Testis (tissue), 3 donors: ENCODE data around the gene CTBP2. TPM values are rescaled to one million over a fixed set of nuclear protein-coding genes. Genes with fewer than 3 reads are reported as not detected.

ENCODE experiments used
- DNase-seq: peaks from one replicate; pipeline ENCODE4 v3.0.0-alpha.2; 2019
- H3K27ac ChIP-seq, 2 donors: fragments of 200-600 bp; sonication (generic); one replicate each; pipeline ENCODE4 v1.5.1; 2019
- H3K27me3 ChIP-seq: fragments of 200-600 bp; sonication (generic); one replicate; pipeline ENCODE4 v1.5.1; 2019
- H3K36me3 ChIP-seq: fragments of 200-600 bp; sonication (generic); one replicate; pipeline ENCODE4 v1.5.1; 2017; ENCODE audit warnings: low read depth; ENCODE audit errors: missing control alignments
- H3K4me1 ChIP-seq: fragments of 200-600 bp; sonication (generic); one replicate; pipeline ENCODE4 v1.5.1; 2019
- H3K4me3 ChIP-seq, 2 donors: fragments of 200-600 bp; sonication (generic); one replicate each; pipeline ENCODE4 v1.5.1; 2017 to 2019
- H3K9me3 ChIP-seq: fragments of 200-600 bp; sonication (generic); one replicate; pipeline ENCODE4 v1.5.1; 2017
- POLR2A ChIP-seq: fragments of 450-650 bp; IDR thresholded peaks from one replicate; pipeline ENCODE4 v1.6.1; 2017; ENCODE audit warnings: antibody characterized with exemption, mild to moderate bottlenecking, moderate library complexity
- WGBS, 2 donors: methylation state at CpG; one replicate each; pipeline ENCODE4 v1.1.5; 2018; 5-methylcytosine and 5-hydroxymethylcytosine counted together
- intact Hi-C: fragments of 100-400 bp; cut with DNase I; formaldehyde crosslinking; loops from one replicate; pipeline ENCODE4 v1.15.1; 2023; ENCODE audit warnings: low total_unique reads
- polyA plus RNA-seq: library from polyadenylated mRNA; stranded (reverse); fragments of 350-450 nt; fragmentation: Illumina TruSeq; extraction: RNeasy Lipid Tissue Mini Kit (QIAGEN cat#74804); gene quantifications from one replicate; pipeline ENCODE4 v1.2.3, GENCODE V29; 2014; ENCODE audit warnings: low read depth, low replicate concordance; ENCODE audit not compliant: insufficient read depth
- total RNA-seq, 2 donors: library from RNA; depleted of rRNA; stranded (reverse); fragments of >200 nt; gene quantifications; one replicate each; pipeline ENCODE4 v1.2.3, GENCODE V29; 2016
- TF ChIP-seq, protein P1 (sequence below), 3 experiments: fragments of 450-650 bp in 2 of 3; fragments of 200-600 bp in 1 of 3; sonication (generic) in 1 of 3; IDR thresholded peaks; one replicate each; pipeline ENCODE4 v1.5.1; 2016 to 2019; ENCODE audit warnings: antibody characterized with exemption in 3 of 3, mild to moderate bottlenecking in 2 of 3, moderate library complexity in 1 of 3

Gene CTBP2
- total and polyA plus RNA-seq, 3 donors from 2014 or later = 44.7 to 79.5 (median 52.4) TPM

DNA sequence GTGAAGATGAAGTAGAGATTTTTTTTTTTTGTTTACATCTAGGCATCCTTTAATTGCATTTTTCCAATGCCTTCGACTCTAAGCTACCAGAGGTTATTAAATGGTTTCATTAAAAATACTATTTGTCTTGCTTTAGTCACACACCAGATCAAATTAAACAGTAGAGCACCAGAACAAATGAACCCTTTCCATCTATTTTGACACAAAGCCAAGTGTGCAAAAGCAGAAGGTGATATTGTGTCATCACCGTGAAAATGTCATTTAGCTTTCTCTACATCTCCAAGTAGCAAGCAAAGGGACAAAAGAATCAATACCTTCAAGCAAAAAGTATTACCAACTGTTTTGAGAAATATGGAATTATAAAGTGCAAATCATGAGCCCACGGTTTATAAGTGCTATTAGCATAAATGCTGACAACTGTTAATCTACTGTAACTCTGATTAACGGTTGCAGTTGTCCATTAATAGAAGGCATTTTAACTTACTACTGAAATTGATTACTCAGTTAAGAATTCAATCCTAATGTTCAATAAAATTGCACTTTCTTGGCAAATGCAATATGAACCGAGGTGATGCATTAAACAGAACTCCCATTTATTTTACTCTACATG, 49.1 kb downstream of the CTBP2 start:
- H3K9me3 ChIP-seq = no peaks in the 10 kb centered on the region
- intact Hi-C loops = no loop called here
- no peaks in the 10 kb centered on the region for H3K27me3 ChIP-seq
- H3K4me3 ChIP-seq = no peak overlapping the region
- 86 to 87% methylated on average over 5 of the region's 5 CpGs for WGBS, 2 donors
- no peak overlapping the region for H3K27ac ChIP-seq
- H3K36me3 ChIP-seq = no peaks in the 10 kb centered on the region
- no peak for DNase-seq
- H3K4me1 ChIP-seq = peaks cover 21% of the 10 kb centered on the region
- TF ChIP-seq, protein P1, sequence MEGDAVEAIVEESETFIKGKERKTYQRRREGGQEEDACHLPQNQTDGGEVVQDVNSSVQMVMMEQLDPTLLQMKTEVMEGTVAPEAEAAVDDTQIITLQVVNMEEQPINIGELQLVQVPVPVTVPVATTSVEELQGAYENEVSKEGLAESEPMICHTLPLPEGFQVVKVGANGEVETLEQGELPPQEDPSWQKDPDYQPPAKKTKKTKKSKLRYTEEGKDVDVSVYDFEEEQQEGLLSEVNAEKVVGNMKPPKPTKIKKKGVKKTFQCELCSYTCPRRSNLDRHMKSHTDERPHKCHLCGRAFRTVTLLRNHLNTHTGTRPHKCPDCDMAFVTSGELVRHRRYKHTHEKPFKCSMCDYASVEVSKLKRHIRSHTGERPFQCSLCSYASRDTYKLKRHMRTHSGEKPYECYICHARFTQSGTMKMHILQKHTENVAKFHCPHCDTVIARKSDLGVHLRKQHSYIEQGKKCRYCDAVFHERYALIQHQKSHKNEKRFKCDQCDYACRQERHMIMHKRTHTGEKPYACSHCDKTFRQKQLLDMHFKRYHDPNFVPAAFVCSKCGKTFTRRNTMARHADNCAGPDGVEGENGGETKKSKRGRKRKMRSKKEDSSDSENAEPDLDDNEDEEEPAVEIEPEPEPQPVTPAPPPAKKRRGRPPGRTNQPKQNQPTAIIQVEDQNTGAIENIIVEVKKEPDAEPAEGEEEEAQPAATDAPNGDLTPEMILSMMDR (IDR thresholded peaks at IDR 0.05) = no peak
- no peak for TF ChIP-seq POLR2A

DNA sequence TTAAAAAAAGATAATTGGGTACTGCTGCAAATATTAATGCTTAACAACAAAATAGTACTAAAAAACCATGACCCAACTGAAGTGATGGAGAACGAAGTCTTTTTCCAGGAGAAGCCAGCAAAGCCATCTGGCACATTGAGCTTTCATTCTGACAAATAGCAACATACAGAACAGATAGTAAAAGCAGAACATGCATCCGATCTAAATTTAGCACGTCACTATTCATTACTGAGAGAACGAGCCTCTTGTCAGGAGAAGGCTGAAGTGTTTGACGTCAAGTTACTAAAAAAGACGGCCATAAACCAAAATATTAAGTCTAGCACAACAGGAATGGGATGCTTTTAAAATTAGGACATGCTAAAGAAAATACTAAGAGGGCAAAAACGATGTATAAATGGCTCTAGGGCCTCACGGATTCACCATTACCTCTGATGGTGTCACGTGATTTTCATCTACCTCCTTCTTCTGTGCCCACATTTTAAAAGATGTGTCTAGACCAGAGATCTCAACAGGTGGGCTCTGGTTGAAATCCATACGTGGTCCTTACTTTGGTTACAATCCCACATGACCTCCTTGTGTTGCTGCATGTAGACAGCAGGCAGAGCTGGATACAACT, 52.3 kb downstream of the CTBP2 start:
- intact Hi-C loops = no loop called here
- Histone ChIP-seq H3K4me3 (no peak overlapping the region), H3K27me3 (no peaks in the 10 kb centered on the region), H3K27ac (no peak overlapping the region), H3K4me1 (peaks cover 15% of the 10 kb centered on the region), H3K36me3 (no peaks in the 10 kb centered on the region), H3K9me3 (no peaks in the 10 kb centered on the region)
- no peak for DNase-seq
- no peak for TF ChIP-seq POLR2A
- TF ChIP-seq, protein P1 (IDR thresholded peaks at IDR 0.05) = no peak
- 86 to 94% methylated on average over 10 of the region's 10 CpGs for WGBS, 2 donors

DNA sequence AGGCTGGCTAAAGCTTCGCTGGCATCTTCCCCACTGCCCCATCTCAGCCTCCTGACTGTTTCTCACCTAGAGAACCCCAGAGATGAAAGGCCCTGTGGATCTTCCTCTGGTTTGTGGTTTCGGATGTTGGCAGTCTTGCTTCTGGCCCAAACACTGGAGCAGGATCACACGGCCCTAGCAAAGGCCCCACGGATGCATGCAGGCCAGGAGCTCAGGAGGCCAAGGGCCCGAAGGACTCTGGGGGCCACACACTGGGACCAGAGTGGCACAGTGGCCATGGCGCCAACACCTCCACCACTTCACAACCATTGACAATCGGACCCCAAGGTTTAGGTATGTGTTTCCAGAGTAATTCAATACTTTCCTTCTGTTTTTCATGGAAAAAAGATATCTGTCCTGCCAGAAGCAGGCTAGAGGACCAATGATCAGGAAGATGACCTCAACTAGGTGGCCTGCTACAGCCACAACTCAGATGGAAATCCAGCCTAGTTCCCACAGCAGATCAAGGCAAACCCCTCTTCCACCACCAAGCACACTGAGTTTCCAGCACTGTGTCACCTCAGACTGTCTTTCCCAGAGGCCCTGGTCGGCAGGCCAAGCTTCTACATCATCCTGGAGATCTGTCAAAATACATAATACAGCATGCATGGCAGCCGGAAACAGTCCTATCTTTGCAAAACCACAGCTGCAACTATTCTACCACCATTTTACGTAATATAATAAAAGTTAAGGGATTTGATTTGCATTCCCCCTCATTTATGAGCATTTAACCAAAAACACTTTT, 53.0 kb downstream of the CTBP2 start:
- WGBS, 2 donors = 83 to 90% methylated on average over 5 to 10 of the region's 10 CpGs
- intact Hi-C loops = no loop called here
- no peaks in the 10 kb centered on the region for H3K9me3 ChIP-seq
- no peak for DNase-seq
- H3K4me1 ChIP-seq = peaks cover 15% of the 10 kb centered on the region
- TF ChIP-seq, protein P1 (IDR thresholded peaks at IDR 0.05) = no peak
- no peak for TF ChIP-seq POLR2A
- H3K27ac ChIP-seq = no peak overlapping the region
- H3K27me3 ChIP-seq = no peaks in the 10 kb centered on the region
- no peak overlapping the region for H3K4me3 ChIP-seq
- H3K36me3 ChIP-seq = no peaks in the 10 kb centered on the region

DNA sequence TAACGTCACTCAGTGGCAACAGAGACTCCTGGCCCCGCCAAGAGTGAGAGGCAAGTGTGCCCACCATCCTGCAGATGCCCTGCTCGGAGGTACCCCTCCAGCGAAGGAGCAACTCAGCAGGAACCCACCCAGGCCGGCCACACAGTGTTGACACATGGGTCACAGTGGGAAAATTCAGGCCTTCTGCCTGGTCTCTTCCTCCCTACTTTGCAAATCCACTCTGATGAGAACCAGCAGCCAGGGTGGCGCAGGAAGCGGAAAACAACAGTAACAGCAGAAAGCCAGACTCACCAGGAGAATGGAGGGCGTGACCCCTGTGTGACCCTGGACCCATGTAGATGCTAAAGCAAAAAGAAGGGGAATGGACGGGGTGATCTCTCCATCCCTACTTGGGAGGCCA, 53.8 kb downstream of the CTBP2 start:
- intact Hi-C loops = no loop called here
- no peak for DNase-seq
- Histone ChIP-seq H3K4me1 (peaks cover 15% of the 10 kb centered on the region), H3K9me3 (no peaks in the 10 kb centered on the region), H3K36me3 (no peaks in the 10 kb centered on the region), H3K4me3 (no peak overlapping the region), H3K27ac (no peak overlapping the region), H3K27me3 (no peaks in the 10 kb centered on the region)
- TF ChIP-seq POLR2A = no peak
- TF ChIP-seq, protein P1 (IDR thresholded peaks at IDR 0.05) = no peak
- 83 to 95% methylated on average over 9 of the region's 9 CpGs for WGBS, 2 donors
